WTC11 (cell line): ENCODE data around the gene ACSF3. TPM values are rescaled to one million over a fixed set of nuclear protein-coding genes. Genes with fewer than 3 reads are reported as not detected.

Experiments used
- ATAC-seq: fragments of 200-7000 bp; cut with Tn5 transposase; 2 replicates; pipeline ENCODE4 v1.10.0; 2021; ENCODE audit warnings: mild to moderate bottlenecking, moderate library complexity
- CTCF ChIA-PET: fragments of 300-600 bp; sonication (Branson Sonifier 250); formaldehyde crosslinking; loops from one replicate; lab custom pipeline; 2021; ENCODE audit warnings: antibody characterized with exemption; lab: Charles Lee
- POLR2A ChIA-PET: fragments of 350-600 bp; sonication (Branson Sonifier 250); formaldehyde crosslinking; loops from one replicate; lab custom pipeline; 2021; ENCODE audit warnings: antibody characterized with exemption; lab: Charles Lee
- DNase-seq: peaks from one replicate; pipeline ENCODE4 v3.0.0; 2021; ENCODE audit warnings: low spot score
- H3K27ac Mint-ChIP-seq: 2 replicates; pipeline ENCODE4 v1.8.0; 2021; ENCODE audit warnings: mixed read lengths
- H3K27me3 Mint-ChIP-seq: 2 replicates; pipeline ENCODE4 v1.8.0; 2021; ENCODE audit warnings: low read depth, mild to moderate bottlenecking, moderate library complexity, mixed read lengths
- H3K36me3 Mint-ChIP-seq: 2 replicates; pipeline ENCODE4 v1.8.0; 2021; ENCODE audit warnings: mixed read lengths
- H3K4me1 Mint-ChIP-seq: 2 replicates; pipeline ENCODE4 v1.8.0; 2022; ENCODE audit warnings: mixed read lengths
- H3K4me3 Mint-ChIP-seq: 2 replicates; pipeline ENCODE4 v1.8.0; 2021; ENCODE audit warnings: mild to moderate bottlenecking, moderate library complexity, mixed read lengths
- H3K9me3 Mint-ChIP-seq: 2 replicates; pipeline ENCODE4 v1.8.0; 2021; ENCODE audit warnings: mixed read lengths
- CBFB ChIP-seq: sonication (generic); formaldehyde crosslinking; IDR thresholded peaks from 2 replicates; pipeline ENCODE4 v1.8.1; 2022; ENCODE audit warnings: mild to moderate bottlenecking, low read depth, missing genetic modification reagents
- E2F5 ChIP-seq: sonication (generic); formaldehyde crosslinking; IDR thresholded peaks from 2 replicates; pipeline ENCODE4 v1.8.1; 2022; ENCODE audit warnings: mild to moderate bottlenecking, moderate library complexity, missing genetic modification reagents
- FOXP1 ChIP-seq: sonication (generic); formaldehyde crosslinking; IDR thresholded peaks from 2 replicates; pipeline ENCODE4 v1.8.0; 2022; ENCODE audit warnings: missing genetic modification reagents, mild to moderate bottlenecking, moderate library complexity, borderline replicate concordance
- GTF2I ChIP-seq: fragments of 250-450 bp; sonication (Bioruptor Pico); conservative IDR thresholded peaks from 2 replicates; pipeline ENCODE4 v1.4.0; 2021; ENCODE audit warnings: mild to moderate bottlenecking
- HMGA2 ChIP-seq: fragments of 250-450 bp; sonication (Bioruptor Pico); IDR thresholded peaks from 2 replicates; pipeline ENCODE4 v1.4.0; 2021; ENCODE audit warnings: mild to moderate bottlenecking, moderate library complexity
- IRF2 ChIP-seq: sonication (generic); formaldehyde crosslinking; IDR thresholded peaks from 2 replicates; pipeline ENCODE4 v1.8.0; 2022; ENCODE audit warnings: low read depth, missing genetic modification reagents, borderline replicate concordance
- NFATC4 ChIP-seq: fragments of 250-450 bp; sonication (Bioruptor Pico); IDR thresholded peaks from 2 replicates; pipeline ENCODE4 v1.9.0; 2021; ENCODE audit warnings: mild to moderate bottlenecking
- NR1H2 ChIP-seq: sonication (generic); formaldehyde crosslinking; IDR thresholded peaks from 2 replicates; pipeline ENCODE4 v1.9.0; 2021; ENCODE audit warnings: mild to moderate bottlenecking, moderate library complexity, missing genetic modification reagents
- NR2C2 ChIP-seq: sonication (generic); formaldehyde crosslinking; IDR thresholded peaks from 2 replicates; pipeline ENCODE4 v1.8.0; 2022; ENCODE audit warnings: mild to moderate bottlenecking, missing genetic modification reagents
- NR3C1 ChIP-seq: sonication (generic); formaldehyde crosslinking; conservative IDR thresholded peaks from 2 replicates; pipeline ENCODE4 v1.8.1; 2023; ENCODE audit warnings: low read depth, mild to moderate bottlenecking, missing genetic modification reagents
- TP53 ChIP-seq: sonication (generic); formaldehyde crosslinking; IDR thresholded peaks from 2 replicates; pipeline ENCODE4 v1.8.1; 2023; ENCODE audit warnings: mild to moderate bottlenecking, missing genetic modification reagents
- ZBTB21 ChIP-seq: sonication (generic); formaldehyde crosslinking; IDR thresholded peaks from 2 replicates; pipeline ENCODE4 v1.8.1; 2023; ENCODE audit warnings: mild to moderate bottlenecking, missing genetic modification reagents, borderline replicate concordance
- ZNF138 ChIP-seq: sonication (generic); formaldehyde crosslinking; conservative IDR thresholded peaks from 2 replicates; pipeline ENCODE4 v1.8.1; 2022; ENCODE audit warnings: mild to moderate bottlenecking, moderate library complexity, missing genetic modification reagents
- ZNF219 ChIP-seq: sonication (generic); formaldehyde crosslinking; IDR thresholded peaks from 2 replicates; pipeline ENCODE4 v1.8.0; 2023; ENCODE audit warnings: missing genetic modification reagents, mild to moderate bottlenecking, borderline replicate concordance
- ZNF232 ChIP-seq: sonication (generic); formaldehyde crosslinking; IDR thresholded peaks from 2 replicates; pipeline ENCODE4 v1.8.0; 2022; ENCODE audit warnings: mild to moderate bottlenecking, missing genetic modification reagents
- ZNF416 ChIP-seq: fragments of 250-450 bp; sonication (Bioruptor Pico); IDR thresholded peaks from 2 replicates; pipeline ENCODE4 v1.9.0; 2021; ENCODE audit warnings: mild to moderate bottlenecking, inconsistent platforms
- ZNF423 ChIP-seq: fragments of 250-450 bp; sonication (Bioruptor Pico); IDR thresholded peaks from 2 replicates; pipeline ENCODE4 v2.1.2; 2022; ENCODE audit warnings: mild to moderate bottlenecking, moderate library complexity
- ZSCAN18 ChIP-seq: fragments of 250-450 bp; sonication (Bioruptor Pico); IDR thresholded peaks from 2 replicates; pipeline ENCODE4 v2.1.2; 2022; ENCODE audit warnings: mild to moderate bottlenecking, moderate library complexity
- total RNA-seq: library from RNA; stranded (reverse); gene quantifications from 3 replicates; pipeline ENCODE4 v1.2.3, GENCODE V29; 2021
- TF ChIP-seq, protein P1 (sequence below): fragments of 200-600 bp; IDR thresholded peaks from 2 replicates; pipeline ENCODE4 v1.8.0; 2022; ENCODE audit warnings: antibody characterized with exemption
- TF ChIP-seq, protein P2 (sequence below): fragments of 250-450 bp; sonication (Bioruptor Pico); conservative IDR thresholded peaks from 2 replicates; pipeline ENCODE4 v1.9.0; 2021; ENCODE audit warnings: mild to moderate bottlenecking
- TF ChIP-seq, protein P3 (sequence below): sonication (generic); formaldehyde crosslinking; IDR thresholded peaks from 2 replicates; pipeline ENCODE4 v1.8.0; 2022; ENCODE audit warnings: mild to moderate bottlenecking, missing genetic modification reagents
- TF ChIP-seq, protein P4 (sequence below): sonication (generic); formaldehyde crosslinking; IDR thresholded peaks from 2 replicates; pipeline ENCODE4 v1.8.1; 2023; ENCODE audit warnings: mild to moderate bottlenecking, missing genetic modification reagents

ACSF3 gene
- total RNA-seq, 1 experiment from 2014 or later: 22.9 TPM

- TF ChIP-seq, protein P1, sequence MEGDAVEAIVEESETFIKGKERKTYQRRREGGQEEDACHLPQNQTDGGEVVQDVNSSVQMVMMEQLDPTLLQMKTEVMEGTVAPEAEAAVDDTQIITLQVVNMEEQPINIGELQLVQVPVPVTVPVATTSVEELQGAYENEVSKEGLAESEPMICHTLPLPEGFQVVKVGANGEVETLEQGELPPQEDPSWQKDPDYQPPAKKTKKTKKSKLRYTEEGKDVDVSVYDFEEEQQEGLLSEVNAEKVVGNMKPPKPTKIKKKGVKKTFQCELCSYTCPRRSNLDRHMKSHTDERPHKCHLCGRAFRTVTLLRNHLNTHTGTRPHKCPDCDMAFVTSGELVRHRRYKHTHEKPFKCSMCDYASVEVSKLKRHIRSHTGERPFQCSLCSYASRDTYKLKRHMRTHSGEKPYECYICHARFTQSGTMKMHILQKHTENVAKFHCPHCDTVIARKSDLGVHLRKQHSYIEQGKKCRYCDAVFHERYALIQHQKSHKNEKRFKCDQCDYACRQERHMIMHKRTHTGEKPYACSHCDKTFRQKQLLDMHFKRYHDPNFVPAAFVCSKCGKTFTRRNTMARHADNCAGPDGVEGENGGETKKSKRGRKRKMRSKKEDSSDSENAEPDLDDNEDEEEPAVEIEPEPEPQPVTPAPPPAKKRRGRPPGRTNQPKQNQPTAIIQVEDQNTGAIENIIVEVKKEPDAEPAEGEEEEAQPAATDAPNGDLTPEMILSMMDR: no peak
- no peak for TF ChIP-seq NR3C1
- TF ChIP-seq, protein P2, sequence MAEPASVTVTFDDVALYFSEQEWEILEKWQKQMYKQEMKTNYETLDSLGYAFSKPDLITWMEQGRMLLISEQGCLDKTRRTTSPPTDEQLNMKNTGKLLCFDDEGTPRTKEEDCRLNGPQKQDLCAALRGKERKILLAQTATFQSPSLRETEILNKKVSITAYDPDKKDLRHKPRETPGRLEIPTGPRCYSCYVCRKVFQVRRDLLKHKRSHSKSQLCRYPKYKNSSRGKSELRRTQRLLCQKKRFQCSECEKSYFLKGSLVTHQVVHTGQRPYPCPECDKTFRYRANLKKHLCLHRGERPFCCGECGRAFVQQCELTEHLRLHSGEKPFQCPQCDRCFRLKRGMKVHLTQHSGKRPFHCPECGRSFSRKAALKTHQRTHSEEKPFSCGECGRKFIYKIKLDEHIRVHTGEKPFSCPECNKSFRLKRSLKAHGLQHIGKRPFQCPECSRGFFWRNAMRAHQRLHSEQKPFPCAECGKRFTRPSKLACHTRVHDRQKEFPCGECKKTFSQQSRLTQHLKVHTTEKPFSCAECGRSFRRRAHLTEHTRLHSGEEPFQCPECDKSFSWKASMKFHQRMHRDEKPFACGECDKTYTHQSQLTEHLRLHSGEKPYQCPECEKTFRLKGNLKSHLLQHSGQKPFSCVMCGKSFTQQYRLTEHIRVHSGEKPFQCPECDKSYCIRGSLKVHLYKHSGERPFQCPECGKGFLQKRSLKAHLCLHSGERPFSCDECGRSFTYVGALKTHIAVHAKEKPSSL (CRISPR knock-in tag): no peak
Measured at GRCh38 chr16:89052890-89053724, 40.5 kb upstream of the ACSF3 start (continued).

DNA sequence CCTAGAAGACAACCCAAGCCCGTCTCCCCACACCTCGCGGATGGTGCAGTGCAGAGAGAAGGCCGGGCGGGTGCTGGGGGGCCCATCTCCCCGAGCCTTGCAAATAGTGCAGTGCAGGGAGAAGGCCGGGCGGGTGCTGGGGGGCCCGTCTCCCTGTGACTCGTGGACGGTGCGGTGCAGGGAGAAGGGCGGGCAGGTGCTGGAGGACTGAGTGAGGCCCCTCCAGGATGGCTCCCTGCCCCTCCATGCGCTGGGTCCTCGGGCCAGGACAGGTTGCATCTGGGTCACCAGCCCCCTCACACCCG lies 40.0 kb upstream of the ACSF3 start:
- TF ChIP-seq, protein P3, sequence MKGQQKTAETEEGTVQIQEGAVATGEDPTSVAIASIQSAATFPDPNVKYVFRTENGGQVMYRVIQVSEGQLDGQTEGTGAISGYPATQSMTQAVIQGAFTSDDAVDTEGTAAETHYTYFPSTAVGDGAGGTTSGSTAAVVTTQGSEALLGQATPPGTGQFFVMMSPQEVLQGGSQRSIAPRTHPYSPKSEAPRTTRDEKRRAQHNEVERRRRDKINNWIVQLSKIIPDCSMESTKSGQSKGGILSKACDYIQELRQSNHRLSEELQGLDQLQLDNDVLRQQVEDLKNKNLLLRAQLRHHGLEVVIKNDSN (CRISPR knock-in tag): no peak
- TF ChIP-seq FOXP1 (CRISPR knock-in tag) (no peak), NFATC4 (CRISPR knock-in tag) (no peak), CBFB (CRISPR knock-in tag) (no peak), ZNF416 (no peak)
- Mint-ChIP-seq H3K4me1 (no peaks in the 10 kb centered on the region), H3K27me3 (no peaks in the 10 kb centered on the region), H3K9me3 (no peaks in the 10 kb centered on the region), H3K36me3 (no peaks in the 10 kb centered on the region), H3K27ac (no peak overlapping the region), H3K4me3 (no peak overlapping the region)
- DNase-seq (no peak), ATAC-seq (no peak)
- ChIA-PET CTCF (no interaction called here), POLR2A (no interaction called here)

GRCh38 chr16:89054261-89054661 lies 39.4 kb upstream of the ACSF3 start:
- DNase-seq (no peak), ATAC-seq (peak; percentile 38)
- no peaks in the 10 kb centered on the region for H3K9me3 Mint-ChIP-seq
- H3K4me1 Mint-ChIP-seq: no peaks in the 10 kb centered on the region
- CTCF ChIA-PET: no interaction called here
- H3K27ac Mint-ChIP-seq: no peak overlapping the region
- POLR2A ChIA-PET: no interaction called here
- H3K27me3 Mint-ChIP-seq: no peaks in the 10 kb centered on the region
- no peaks in the 10 kb centered on the region for H3K36me3 Mint-ChIP-seq
- H3K4me3 Mint-ChIP-seq: no peak overlapping the region
- TF ChIP-seq TP53 (CRISPR knock-in tag) (no peak), IRF2 (CRISPR knock-in tag) (no peak), E2F5 (no peak), ZNF232 (CRISPR knock-in tag) (no peak), NR1H2 (no peak), ZNF423 (CRISPR knock-in tag) (no peak), NR2C2 (CRISPR knock-in tag) (no peak), HMGA2 (CRISPR knock-in tag) (no peak), GTF2I (no peak), ZNF219 (CRISPR knock-in tag) (no peak), ZBTB21 (CRISPR knock-in tag) (no peak), ZNF138 (CRISPR knock-in tag) (no peak), ZSCAN18 (CRISPR knock-in tag) (no peak)
- TF ChIP-seq, protein P1: no peak
- TF ChIP-seq, protein P4, sequence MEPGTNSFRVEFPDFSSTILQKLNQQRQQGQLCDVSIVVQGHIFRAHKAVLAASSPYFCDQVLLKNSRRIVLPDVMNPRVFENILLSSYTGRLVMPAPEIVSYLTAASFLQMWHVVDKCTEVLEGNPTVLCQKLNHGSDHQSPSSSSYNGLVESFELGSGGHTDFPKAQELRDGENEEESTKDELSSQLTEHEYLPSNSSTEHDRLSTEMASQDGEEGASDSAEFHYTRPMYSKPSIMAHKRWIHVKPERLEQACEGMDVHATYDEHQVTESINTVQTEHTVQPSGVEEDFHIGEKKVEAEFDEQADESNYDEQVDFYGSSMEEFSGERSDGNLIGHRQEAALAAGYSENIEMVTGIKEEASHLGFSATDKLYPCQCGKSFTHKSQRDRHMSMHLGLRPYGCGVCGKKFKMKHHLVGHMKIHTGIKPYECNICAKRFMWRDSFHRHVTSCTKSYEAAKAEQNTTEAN (CRISPR knock-in tag): no peak
